ENCODE data around the gene RREB1. TPM values are rescaled to one million over a fixed set of nuclear protein-coding genes. Genes with fewer than 3 reads are reported as not detected.

Gene RREB1
- total and polyA plus RNA-seq, 3 donors from 2014 or later: 30.0 to 79.2 (median 75.0) TPM

- intact Hi-C loops (cut with DNase I; ENCODE audit: low total_unique reads): no loop called here
Measured at GRCh38 chr6:7230327-7230691, 122.5 kb downstream of the RREB1 start.

GRCh38 chr6:7230956-7231713 is 123.4 kb downstream of the RREB1 start:
- 64 to 81% methylated on average over 14 to 36 of the region's 37 CpGs for WGBS, 2 donors
- TF ChIP-seq POLR2A (IDR thresholded peaks at IDR 0.05) (no peak), CTCF (IDR thresholded peaks at IDR 0.05) (no peak)
- Histone ChIP-seq H3K9me3 (no peaks in the 10 kb centered on the region), H3K27me3 (no peaks in the 10 kb centered on the region), H3K4me1 (peaks cover 6% of the 10 kb centered on the region), H3K36me3 (ENCODE audit: low read depth, missing control alignments) (no peaks in the 10 kb centered on the region), H3K27ac (no peak overlapping the region), H3K4me3 (peak overlapping the region in 1 of 2 donors; percentile 9)
- DNase-seq: no peak
- intact Hi-C loops (cut with DNase I; ENCODE audit: low total_unique reads): no loop called here

More at GRCh38 chr6:7230327-7230691, 122.5 kb downstream of the RREB1 start:
- H3K36me3 ChIP-seq (ENCODE audit: low read depth, missing control alignments): no peaks in the 10 kb centered on the region
- no peak overlapping the region for H3K27ac ChIP-seq
- WGBS, 2 donors: 75 to 77% methylated on average over 25 to 32 of the region's 39 CpGs
- no peak for DNase-seq
- no peaks in the 10 kb centered on the region for H3K9me3 ChIP-seq
- H3K4me3 ChIP-seq: peak overlapping the region; percentile 9 to 34
- H3K4me1 ChIP-seq: no peaks in the 10 kb centered on the region
- no peak for TF ChIP-seq CTCF (IDR thresholded peaks at IDR 0.05)
- TF ChIP-seq POLR2A (IDR thresholded peaks at IDR 0.05): no peak
- no peaks in the 10 kb centered on the region for H3K27me3 ChIP-seq

GRCh38 chr6:7232351-7232750 is 124.6 kb downstream of the RREB1 start:
- H3K4me1 ChIP-seq: peaks cover 13% of the 10 kb centered on the region
- intact Hi-C loops (cut with DNase I; ENCODE audit: low total_unique reads): no loop called here
- no peak overlapping the region for H3K4me3 ChIP-seq
- no peaks in the 10 kb centered on the region for H3K9me3 ChIP-seq
- no peak for DNase-seq
- 79 to 84% methylated on average over 2 of the region's 2 CpGs for WGBS, 2 donors
- no peak overlapping the region for H3K27ac ChIP-seq
- no peaks in the 10 kb centered on the region for H3K27me3 ChIP-seq
- no peaks in the 10 kb centered on the region for H3K36me3 ChIP-seq (ENCODE audit: low read depth, missing control alignments)
- TF ChIP-seq POLR2A (IDR thresholded peaks at IDR 0.05) (no peak), CTCF (IDR thresholded peaks at IDR 0.05) (no peak)

- Histone ChIP-seq H3K4me1 (peaks cover 15% of the 10 kb centered on the region), H3K4me3 (no peak overlapping the region), H3K27ac (no peak overlapping the region), H3K36me3 (ENCODE audit: low read depth, missing control alignments) (no peaks in the 10 kb centered on the region), H3K9me3 (no peaks in the 10 kb centered on the region), H3K27me3 (no peaks in the 10 kb centered on the region)
- 92 to 96% methylated on average over 3 of the region's 3 CpGs for WGBS, 2 donors
- TF ChIP-seq CTCF (IDR thresholded peaks at IDR 0.05): no peak
- no peak for TF ChIP-seq POLR2A (IDR thresholded peaks at IDR 0.05)
- no peak for DNase-seq
- intact Hi-C loops (cut with DNase I; ENCODE audit: low total_unique reads): no loop called here
Measured at GRCh38 chr6:7234547-7234946, 126.8 kb downstream of the RREB1 start.

Data from testis (tissue), 3 donors.